Keratinocyte (primary cell): ENCODE measurements around the gene ATCAY. TPM values are rescaled to one million over a fixed set of nuclear protein-coding genes. Genes with fewer than 3 reads are reported as not detected.
A peak's percentile ranks its signal among the peaks of the same experiment; 100 is the strongest.

Experiments
- DNase-seq: peaks from one replicate; pipeline ENCODE4 v3.0.0-alpha.2; 2011; ENCODE audit warnings: low read depth, missing footprints, low spot score
- FAIRE-seq: peaks from 2 replicates; lab custom pipeline; 2011; peaks lifted over from hg19 to GRCh38; lab: Jason Lieb, UNC
- H2AFZ ChIP-seq: 2 replicates; pipeline ENCODE4 v1.6.0; 2012; ENCODE audit warnings: low read length, control low read depth, inconsistent platforms; ENCODE audit not compliant: control insufficient read depth
- H3K27ac ChIP-seq: 2 replicates; pipeline ENCODE4 v1.5.1; 2011; ENCODE audit warnings: low read length; ENCODE audit not compliant: control insufficient read depth, insufficient read depth
- H3K27me3 ChIP-seq: 3 replicates; pipeline ENCODE4 v1.6.0; 2011; ENCODE audit warnings: low read length; ENCODE audit not compliant: control insufficient read depth, insufficient read depth; ENCODE audit errors: extremely low read depth
- H3K36me3 ChIP-seq, 2 experiments: 2 replicates in 1 of 2; 3 replicates in 1 of 2; pipeline ENCODE4 v1.5.1; 2011; ENCODE audit warnings: low read length in 2 of 2, mild to moderate bottlenecking in 1 of 2; ENCODE audit not compliant: control insufficient read depth in 2 of 2, insufficient read depth in 2 of 2; ENCODE audit errors: extremely low read depth in 1 of 2
- H3K4me1 ChIP-seq: 3 replicates; pipeline ENCODE4 v1.5.1; 2011; ENCODE audit warnings: low read length; ENCODE audit not compliant: control insufficient read depth, insufficient read depth; ENCODE audit errors: extremely low read depth
- H3K4me2 ChIP-seq: 3 replicates; pipeline ENCODE4 v1.6.0; 2011; ENCODE audit warnings: low read depth, low read length; ENCODE audit not compliant: control insufficient read depth, insufficient read depth; ENCODE audit errors: extremely low read depth
- H3K4me3 ChIP-seq, 3 experiments: fragments of 200-600 bp in 1 of 3; sonication (generic) in 1 of 3; 2 replicates in 2 of 3; 3 replicates in 1 of 3; pipeline ENCODE4 v1.5.1; 2011 to 2016; ENCODE audit warnings: low read length in 3 of 3, mild to moderate bottlenecking in 3 of 3, control low read depth in 2 of 3, inconsistent platforms in 1 of 3, low read depth in 1 of 3, mixed read lengths in 1 of 3, mixed run types in 1 of 3, moderate library complexity in 1 of 3; ENCODE audit not compliant: control insufficient read depth in 2 of 3, insufficient read depth in 2 of 3; ENCODE audit errors: extremely low read depth in 1 of 3
- H3K79me2 ChIP-seq: 2 replicates; pipeline ENCODE4 v1.6.0; 2012; ENCODE audit warnings: low read length; ENCODE audit not compliant: control insufficient read depth, insufficient read depth
- H3K9ac ChIP-seq: 3 replicates; pipeline ENCODE4 v1.6.0; 2011; ENCODE audit warnings: low read length; ENCODE audit not compliant: control insufficient read depth, insufficient read depth; ENCODE audit errors: extremely low read depth
- H3K9me1 ChIP-seq: 3 replicates; pipeline ENCODE4 v1.6.0; 2011; ENCODE audit warnings: low read length; ENCODE audit not compliant: control insufficient read depth, insufficient read depth; ENCODE audit errors: extremely low read depth
- H3K9me3 ChIP-seq: 2 replicates; pipeline ENCODE4 v1.5.1; 2012; ENCODE audit warnings: low read depth, low read length; ENCODE audit not compliant: control insufficient read depth
- H4K20me1 ChIP-seq: 3 replicates; pipeline ENCODE4 v1.6.0; 2011; ENCODE audit warnings: low read length; ENCODE audit not compliant: control insufficient read depth, insufficient read depth; ENCODE audit errors: extremely low read depth
- CTCF ChIP-seq, 3 experiments: IDR thresholded peaks in 1 of 3; conservative IDR thresholded peaks in 1 of 3; optimal IDR thresholded peaks in 1 of 3; 2 replicates in 2 of 3; 3 replicates in 1 of 3; pipeline versions ENCODE3 to v1.5.1; 2011; ENCODE audit warnings: low read length in 3 of 3, mild to moderate bottlenecking in 3 of 3, moderate library complexity in 2 of 3, control low read depth in 1 of 3, inconsistent platforms in 1 of 3; ENCODE audit not compliant: insufficient read depth in 2 of 3; ENCODE audit errors: extremely low read depth in 1 of 3
- EZH2 ChIP-seq: IDR thresholded peaks from one replicate; pipeline ENCODE4 v1.6.1; 2012; ENCODE audit warnings: inconsistent platforms, mild to moderate bottlenecking, low read length, moderate library complexity
- dilution Hi-C: fragments of 300-500 bp; cut with MboI; formaldehyde crosslinking; loops from one replicate; pipeline ENCODE4 v1.7.0; 2020; ENCODE audit warnings: low sequenced_read_pairs; ENCODE audit not compliant: extremely low pct_ligation_motif_present
- polyA plus RNA-seq, 5 experiments: library from polyadenylated mRNA; depleted of rRNA in 3 of 5; stranded (reverse) in 3 of 5; stranded (forward) in 1 of 5; unstranded in 1 of 5; fragments of >200 nt; gene quantifications; 1 replicate in 1 of 5; 2 replicates in 3 of 5; 3 replicates in 1 of 5; pipeline versions ENCODE4 v1.2.1 to v1.2.3, GENCODE V29; 2011 to 2012; ENCODE audit warnings: missing spikeins in 2 of 5, low read depth in 1 of 5, low replicate concordance in 1 of 5

ATCAY gene
- polyA plus RNA-seq, 1 donor (not counting 4 experiments of a cell fraction or from before 2014, with no cell fraction given), result not detected

DNA sequence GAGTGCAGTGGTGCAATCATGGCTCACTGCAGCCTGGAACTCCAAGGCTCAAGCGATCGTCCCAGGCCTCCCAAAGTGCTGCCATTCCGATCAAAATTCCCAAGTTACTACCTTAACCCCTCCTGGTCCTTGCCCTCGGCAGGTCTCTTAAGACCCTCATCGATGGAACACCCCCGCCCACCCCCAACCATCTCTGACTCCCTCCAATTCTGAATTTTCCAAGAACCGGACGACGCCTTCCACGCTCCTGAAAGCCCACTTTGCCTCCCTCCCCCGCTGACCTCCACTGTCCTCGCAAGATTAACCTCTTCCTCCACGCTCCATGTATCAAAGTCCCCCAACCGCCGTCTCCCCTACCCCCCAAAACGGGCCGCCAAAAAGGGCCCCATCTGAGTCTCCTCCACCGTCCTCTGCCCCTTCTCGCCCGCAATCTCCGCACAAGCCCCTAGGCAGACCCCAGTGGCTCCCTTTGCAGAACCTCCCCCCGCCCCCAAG is 89.9 kb downstream of the ATCAY start:
- peaks cover 33% of the 10 kb centered on the region for H4K20me1 ChIP-seq
- dilution Hi-C loops, result no loop called here

GRCh38 chr19:3970808-3971598 is 90.5 kb downstream of the ATCAY start, which contains the start of gene DAPK3:
TSS of gene DAPK3 (minus strand) at chr19:3971099. CDS start at chr19:3969735, 1,364 bp downstream.
- DNase-seq, result peak; percentile 83
- peaks cover 26 to 27% of the 10 kb centered on the region in 2 experiments for H3K36me3 ChIP-seq
- peak within 1 kb of the TSS; percentile 85 for H3K9ac ChIP-seq
- dilution Hi-C loops, result no loop called here
- peaks cover 37% of the 10 kb centered on the region for H4K20me1 ChIP-seq
- H3K27ac ChIP-seq, result peak within 1 kb of the TSS; percentile 94
- H3K79me2 ChIP-seq, result peaks cover 43% of the 10 kb centered on the region
- no peaks in the 10 kb centered on the region for H3K9me1 ChIP-seq
- no peaks in the 10 kb centered on the region for H3K27me3 ChIP-seq
- H3K4me1 ChIP-seq, result peaks cover 22% of the 10 kb centered on the region
- peak within 1 kb of the TSS; percentile 79 to 94 (median 93) for H3K4me3 ChIP-seq
- FAIRE-seq, result peak; percentile 36
- H3K4me2 ChIP-seq, result peak within 1 kb of the TSS; percentile 95
- TF ChIP-seq EZH2, result no peak
- TF ChIP-seq CTCF (optimal IDR thresholded peaks at IDR 0.05 in 1 of 3, IDR thresholded peaks at IDR 0.05 in 1 of 3, conservative IDR thresholded peaks at IDR 0.05 in 1 of 3; ENCODE audit: extremely low read depth in 1 of 3, insufficient read depth in 2 of 3, low read length in 3 of 3), result no peak
- no peak within 1 kb of the TSS for H2AFZ ChIP-seq
- H3K9me3 ChIP-seq, result no peaks in the 10 kb centered on the region

More for the DNA sequence above, 89.9 kb downstream of the ATCAY start:
- H3K4me2 ChIP-seq, result peak overlapping the region; percentile 95
- DNase-seq, result no peak
- H3K9me1 ChIP-seq, result no peaks in the 10 kb centered on the region
- no peak for FAIRE-seq
- H3K79me2 ChIP-seq, result peaks cover 45% of the 10 kb centered on the region
- peaks cover 24 to 25% of the 10 kb centered on the region in 2 experiments for H3K36me3 ChIP-seq
- H3K9me3 ChIP-seq, result no peaks in the 10 kb centered on the region
- peak overlapping the region; percentile 85 for H3K9ac ChIP-seq
- no peak overlapping the region for H2AFZ ChIP-seq
- H3K27ac ChIP-seq, result peak overlapping the region; percentile 94
- H3K4me3 ChIP-seq, result peak overlapping the region; percentile 79 to 94 (median 93)
- TF ChIP-seq EZH2, result no peak
- no peak for TF ChIP-seq CTCF (optimal IDR thresholded peaks at IDR 0.05 in 1 of 3, IDR thresholded peaks at IDR 0.05 in 1 of 3, conservative IDR thresholded peaks at IDR 0.05 in 1 of 3; ENCODE audit: extremely low read depth in 1 of 3, insufficient read depth in 2 of 3, low read length in 3 of 3)
- H3K4me1 ChIP-seq, result peaks cover 22% of the 10 kb centered on the region
- H3K27me3 ChIP-seq, result no peaks in the 10 kb centered on the region
